HepG2 (cell line): Measurements from ENCODE around the gene LRRC45. TPM values are rescaled to one million over a fixed set of nuclear protein-coding genes. Genes with fewer than 3 reads are reported as not detected.

Experiments
- AGO2 ChIP-seq: fragments of 200-400 bp; formaldehyde crosslinking; optimal IDR thresholded peaks from 2 replicates; pipeline ENCODE3; 2017; ENCODE audit warnings: mild to moderate bottlenecking, low read depth, low read length, moderate library complexity
- CEBPB ChIP-seq: IDR thresholded peaks from 2 replicates; pipeline ENCODE4 v1.6.1; 2011; ENCODE audit warnings: low read depth, low read length, improper control_type of control experiment, borderline replicate concordance
- MXI1 ChIP-seq: IDR thresholded peaks from 3 replicates; pipeline ENCODE4 v1.6.1; 2012; ENCODE audit warnings: low read depth, low read length, inconsistent platforms, borderline replicate concordance
- MYC ChIP-seq: sonication (generic); formaldehyde crosslinking; IDR thresholded peaks from 2 replicates; pipeline ENCODE4 v1.9.0; 2021; ENCODE audit warnings: missing genetic modification reagents, borderline replicate concordance
- TBX2 ChIP-seq: sonication (generic); formaldehyde crosslinking; IDR thresholded peaks from 2 replicates; pipeline ENCODE4 v1.5.0; 2020; ENCODE audit warnings: missing genetic modification reagents, mild to moderate bottlenecking, borderline replicate concordance
- ZBTB40 ChIP-seq, 2 experiments: fragments of 450-650 bp in 1 of 2; sonication (generic) in 1 of 2; formaldehyde crosslinking in 1 of 2; IDR thresholded peaks; 2 replicates each; pipeline versions ENCODE4 v1.6.1 to v1.8.0; 2016 to 2022; ENCODE audit warnings: antibody characterized with exemption in 1 of 2, mild to moderate bottlenecking in 1 of 2, missing genetic modification reagents in 1 of 2
- ZNF333 ChIP-seq: sonication (generic); formaldehyde crosslinking; IDR thresholded peaks from 2 replicates; pipeline ENCODE4 v1.4.0; 2020; ENCODE audit warnings: mild to moderate bottlenecking, missing genetic modification reagents, borderline replicate concordance
- ZNF563 ChIP-seq: sonication (generic); formaldehyde crosslinking; IDR thresholded peaks from 2 replicates; pipeline ENCODE4 v1.8.0; 2022; ENCODE audit warnings: mild to moderate bottlenecking, moderate library complexity, missing genetic modification reagents
- ZNF629 ChIP-seq: sonication (generic); formaldehyde crosslinking; conservative IDR thresholded peaks from 2 replicates; pipeline ENCODE4 v1.5.0; 2020; ENCODE audit warnings: missing genetic modification reagents
- polyA plus RNA-seq, 8 experiments: library from polyadenylated mRNA; depleted of rRNA in 3 of 8; stranded (reverse) in 7 of 8; unstranded in 1 of 8; fragments of >200 nt; fragmentation: Illumina TruSeq in 4 of 8; extraction: Trizol in 4 of 8; gene quantifications; 2 replicates each; pipeline versions ENCODE4 v1.2.1 to v1.2.3, GENCODE V29; 2011 to 2016; ENCODE audit warnings: low read depth in 4 of 8, missing spikeins in 1 of 8, mixed read lengths in 1 of 8; ENCODE audit not compliant: insufficient read depth in 1 of 8
- total RNA-seq, 5 experiments: library from RNA; depleted of rRNA; stranded (reverse); fragments of >200 nt; fragmentation: Illumina TruSeq; extraction: Trizol; gene quantifications; 2 replicates each; pipeline ENCODE4 v1.2.3, GENCODE V29; 2016; ENCODE audit warnings: low read depth in 1 of 5
- TF ChIP-seq, protein P1 (sequence below): sonication (generic); formaldehyde crosslinking; IDR thresholded peaks from 2 replicates; pipeline ENCODE4 v1.5.0; 2020; ENCODE audit warnings: mild to moderate bottlenecking, missing genetic modification reagents, moderate library complexity
- TF ChIP-seq, protein P2 (sequence below): conservative IDR thresholded peaks from 2 replicates; pipeline ENCODE4 v1.6.1; 2018; ENCODE audit warnings: missing genetic modification reagents

The LRRC45 gene
- total and polyA plus RNA-seq, 2 of the 13 experiments (the other 11 are each of a cell fraction or from before 2014, with no cell fraction given): 11.6 to 48.1 TPM

- TF ChIP-seq, protein P1, sequence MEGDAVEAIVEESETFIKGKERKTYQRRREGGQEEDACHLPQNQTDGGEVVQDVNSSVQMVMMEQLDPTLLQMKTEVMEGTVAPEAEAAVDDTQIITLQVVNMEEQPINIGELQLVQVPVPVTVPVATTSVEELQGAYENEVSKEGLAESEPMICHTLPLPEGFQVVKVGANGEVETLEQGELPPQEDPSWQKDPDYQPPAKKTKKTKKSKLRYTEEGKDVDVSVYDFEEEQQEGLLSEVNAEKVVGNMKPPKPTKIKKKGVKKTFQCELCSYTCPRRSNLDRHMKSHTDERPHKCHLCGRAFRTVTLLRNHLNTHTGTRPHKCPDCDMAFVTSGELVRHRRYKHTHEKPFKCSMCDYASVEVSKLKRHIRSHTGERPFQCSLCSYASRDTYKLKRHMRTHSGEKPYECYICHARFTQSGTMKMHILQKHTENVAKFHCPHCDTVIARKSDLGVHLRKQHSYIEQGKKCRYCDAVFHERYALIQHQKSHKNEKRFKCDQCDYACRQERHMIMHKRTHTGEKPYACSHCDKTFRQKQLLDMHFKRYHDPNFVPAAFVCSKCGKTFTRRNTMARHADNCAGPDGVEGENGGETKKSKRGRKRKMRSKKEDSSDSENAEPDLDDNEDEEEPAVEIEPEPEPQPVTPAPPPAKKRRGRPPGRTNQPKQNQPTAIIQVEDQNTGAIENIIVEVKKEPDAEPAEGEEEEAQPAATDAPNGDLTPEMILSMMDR (CRISPR knock-in tag): peak; percentile 9; the same call in 1 of the 2 replicates
- peak; percentile 100 for TF ChIP-seq AGO2
- no peak for TF ChIP-seq CEBPB
- peak; percentile 53 for TF ChIP-seq ZNF333 (CRISPR knock-in tag)
- 0 out of 2 replicates have a peak, but pooled peaks have one; percentile 8 for TF ChIP-seq MYC (CRISPR knock-in tag)
- no peak for TF ChIP-seq MXI1
- TF ChIP-seq, protein P2, sequence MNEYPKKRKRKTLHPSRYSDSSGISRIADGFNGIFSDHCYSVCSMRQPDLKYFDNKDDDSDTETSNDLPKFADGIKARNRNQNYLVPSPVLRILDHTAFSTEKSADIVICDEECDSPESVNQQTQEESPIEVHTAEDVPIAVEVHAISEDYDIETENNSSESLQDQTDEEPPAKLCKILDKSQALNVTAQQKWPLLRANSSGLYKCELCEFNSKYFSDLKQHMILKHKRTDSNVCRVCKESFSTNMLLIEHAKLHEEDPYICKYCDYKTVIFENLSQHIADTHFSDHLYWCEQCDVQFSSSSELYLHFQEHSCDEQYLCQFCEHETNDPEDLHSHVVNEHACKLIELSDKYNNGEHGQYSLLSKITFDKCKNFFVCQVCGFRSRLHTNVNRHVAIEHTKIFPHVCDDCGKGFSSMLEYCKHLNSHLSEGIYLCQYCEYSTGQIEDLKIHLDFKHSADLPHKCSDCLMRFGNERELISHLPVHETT (CRISPR knock-in tag): 0 out of 2 replicates have a peak, but pooled peaks have one; percentile 18
- TF ChIP-seq ZBTB40 (IDR thresholded peaks at IDR 0.05): no peak
- TF ChIP-seq ZBTB40 (CRISPR knock-in tag; IDR thresholded peaks at IDR 0.05): peak; percentile 71; the same call in 1 of the 2 replicates
- 0 out of 2 replicates have a peak, but pooled peaks have one; percentile 7 for TF ChIP-seq ZNF563
- 0 out of 2 replicates have a peak, but pooled peaks have one; percentile 7 for TF ChIP-seq ZNF629
- 0 out of 2 replicates have a peak, but pooled peaks have one; percentile 39 for TF ChIP-seq TBX2 (CRISPR knock-in tag)
Measured at GRCh38 chr17:82018989-82019689, 4.0 kb upstream of the LRRC45 start (continued).
